Measurements from ENCODE around the gene ABAT. TPM values are rescaled to one million over a fixed set of nuclear protein-coding genes. Genes with fewer than 3 reads are reported as not detected.
A peak's percentile ranks its signal among the peaks of the same experiment; 100 is the strongest.

ABAT gene
- total RNA-seq, 6 experiments from 2014 or later, result 160 to 378 (median 305) TPM

DNA sequence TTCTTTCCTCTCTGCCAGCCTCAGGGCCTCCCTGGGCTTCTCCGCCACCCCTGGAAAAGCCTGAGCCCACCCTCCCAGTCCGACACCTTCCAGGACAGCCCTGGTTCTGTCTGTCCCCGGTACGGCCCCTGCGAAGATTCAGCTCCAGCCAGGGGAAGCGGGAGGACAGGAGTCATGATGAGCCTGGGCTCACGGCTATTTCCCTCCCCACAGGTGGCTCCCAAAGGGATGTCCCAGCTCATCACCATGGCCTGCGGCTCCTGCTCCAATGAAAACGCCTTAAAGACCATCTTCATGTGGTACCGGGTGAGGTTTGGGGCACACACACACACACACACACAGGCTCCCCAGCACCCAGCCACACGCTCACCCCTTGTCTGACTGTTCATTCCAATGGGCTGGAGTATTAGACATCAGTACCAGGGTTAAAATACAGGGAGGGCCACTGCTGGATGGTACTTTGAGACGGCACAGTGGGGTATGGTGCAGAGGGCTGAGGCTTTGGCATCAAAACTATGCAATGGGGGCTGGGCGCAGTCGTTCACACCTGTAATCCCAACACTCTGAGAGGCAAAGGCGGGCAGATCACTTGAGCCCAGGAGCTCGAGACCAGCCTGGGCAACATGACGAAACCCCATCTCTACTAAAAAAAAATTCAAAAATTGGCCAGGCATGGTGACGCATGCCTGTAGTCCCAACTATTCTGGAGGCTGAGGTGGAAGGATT, 90.3 kb downstream of the ABAT start:
- ATAC-seq (no peak), DNase-seq (no peak)
- no peak overlapping the region for H3K4me3 ChIP-seq
- intact Hi-C loops (cut with DNase I), result no loop called here
- TF ChIP-seq POLR2A (IDR thresholded peaks at IDR 0.05), result no peak
- TF ChIP-seq, protein P1, sequence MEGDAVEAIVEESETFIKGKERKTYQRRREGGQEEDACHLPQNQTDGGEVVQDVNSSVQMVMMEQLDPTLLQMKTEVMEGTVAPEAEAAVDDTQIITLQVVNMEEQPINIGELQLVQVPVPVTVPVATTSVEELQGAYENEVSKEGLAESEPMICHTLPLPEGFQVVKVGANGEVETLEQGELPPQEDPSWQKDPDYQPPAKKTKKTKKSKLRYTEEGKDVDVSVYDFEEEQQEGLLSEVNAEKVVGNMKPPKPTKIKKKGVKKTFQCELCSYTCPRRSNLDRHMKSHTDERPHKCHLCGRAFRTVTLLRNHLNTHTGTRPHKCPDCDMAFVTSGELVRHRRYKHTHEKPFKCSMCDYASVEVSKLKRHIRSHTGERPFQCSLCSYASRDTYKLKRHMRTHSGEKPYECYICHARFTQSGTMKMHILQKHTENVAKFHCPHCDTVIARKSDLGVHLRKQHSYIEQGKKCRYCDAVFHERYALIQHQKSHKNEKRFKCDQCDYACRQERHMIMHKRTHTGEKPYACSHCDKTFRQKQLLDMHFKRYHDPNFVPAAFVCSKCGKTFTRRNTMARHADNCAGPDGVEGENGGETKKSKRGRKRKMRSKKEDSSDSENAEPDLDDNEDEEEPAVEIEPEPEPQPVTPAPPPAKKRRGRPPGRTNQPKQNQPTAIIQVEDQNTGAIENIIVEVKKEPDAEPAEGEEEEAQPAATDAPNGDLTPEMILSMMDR (IDR thresholded peaks at IDR 0.05), result no peak
- H3K4me1 ChIP-seq, result no peaks in the 10 kb centered on the region
- no peaks in the 10 kb centered on the region for H3K27me3 ChIP-seq
- WGBS (ENCODE audit: insufficient coverage, low coverage, low lambda C conversion rate, missing lambda C conversion rate), result 100% methylated on average over 5 of the region's 18 CpGs
- H3K9me3 ChIP-seq, result no peaks in the 10 kb centered on the region
- H3K36me3 ChIP-seq, result peaks cover 0 to 69% (median 25%) of the 10 kb centered on the region in 4 donors
- no peak overlapping the region for H3K27ac ChIP-seq

DNA sequence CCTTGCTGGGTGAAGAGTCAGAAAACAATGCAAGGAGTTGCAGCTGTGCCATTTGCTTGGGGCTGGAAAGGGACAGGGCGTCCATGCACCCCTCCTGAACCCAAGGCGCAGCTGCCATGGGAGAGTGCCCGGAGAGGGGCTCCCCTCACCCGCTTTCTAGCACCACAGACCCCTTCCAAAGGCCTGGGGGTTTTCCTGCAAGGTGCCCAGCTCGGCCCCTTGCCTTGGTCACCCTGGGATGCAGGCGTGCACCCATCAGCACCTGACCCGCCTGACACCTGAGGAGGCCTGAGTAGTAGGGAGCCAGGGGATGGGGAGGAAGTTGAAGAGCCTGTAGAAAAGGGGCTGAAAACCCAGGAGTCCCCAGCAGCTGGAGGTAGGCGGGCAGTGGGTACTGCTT, 92.8 kb downstream of the ABAT start:
- 100% methylated on average over 2 of the region's 8 CpGs for WGBS (ENCODE audit: insufficient coverage, low coverage, low lambda C conversion rate, missing lambda C conversion rate)
- intact Hi-C loops (cut with DNase I), result no loop called here
- H3K27ac ChIP-seq, result no peak overlapping the region

DNA sequence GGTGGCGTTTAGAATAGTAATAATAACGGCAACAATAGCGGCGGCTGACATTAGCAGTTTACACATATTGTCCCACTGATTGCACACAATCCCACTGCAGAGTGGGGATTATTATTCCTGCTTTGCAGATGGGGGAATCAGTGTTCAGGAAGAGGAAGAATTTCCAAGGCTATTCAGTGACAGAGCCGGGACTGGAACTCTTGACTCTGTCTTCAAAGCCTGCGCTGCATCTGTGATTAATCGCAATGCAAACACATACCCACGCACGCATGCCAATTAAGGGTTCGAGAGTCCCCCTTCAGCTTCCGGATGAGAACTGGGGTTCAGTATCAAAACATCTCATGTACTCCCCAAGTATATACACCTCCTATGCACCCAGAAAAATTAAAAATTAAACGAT, 93.9 kb downstream of the ABAT start:
- Histone ChIP-seq H3K4me3 (no peak overlapping the region), H3K36me3 (peaks cover 0 to 80% (median 36%) of the 10 kb centered on the region in 4 donors), H3K4me1 (no peaks in the 10 kb centered on the region), H3K27me3 (no peaks in the 10 kb centered on the region), H3K27ac (no peak overlapping the region), H3K9me3 (no peaks in the 10 kb centered on the region)
- no peak for ATAC-seq
- no peak for DNase-seq
- TF ChIP-seq, protein P1 (IDR thresholded peaks at IDR 0.05), result no peak
- no peak for TF ChIP-seq POLR2A (IDR thresholded peaks at IDR 0.05)
- 95% methylated on average over 11 of the region's 12 CpGs for WGBS (ENCODE audit: insufficient coverage, low coverage, low lambda C conversion rate, missing lambda C conversion rate)
- intact Hi-C loops (cut with DNase I), result no loop called here

More for the DNA sequence above, 92.8 kb downstream of the ABAT start:
- H3K4me3 ChIP-seq, result no peak overlapping the region
- H3K27me3 ChIP-seq, result no peaks in the 10 kb centered on the region
- TF ChIP-seq, protein P1 (IDR thresholded peaks at IDR 0.05), result no peak
- no peak for TF ChIP-seq POLR2A (IDR thresholded peaks at IDR 0.05)
- DNase-seq, result no peak
- no peaks in the 10 kb centered on the region for H3K4me1 ChIP-seq
- peak in 1 of 4 donors; percentile 7 for ATAC-seq
- peaks cover 0 to 73% (median 32%) of the 10 kb centered on the region in 4 donors for H3K36me3 ChIP-seq
- H3K9me3 ChIP-seq, result no peaks in the 10 kb centered on the region

DNA sequence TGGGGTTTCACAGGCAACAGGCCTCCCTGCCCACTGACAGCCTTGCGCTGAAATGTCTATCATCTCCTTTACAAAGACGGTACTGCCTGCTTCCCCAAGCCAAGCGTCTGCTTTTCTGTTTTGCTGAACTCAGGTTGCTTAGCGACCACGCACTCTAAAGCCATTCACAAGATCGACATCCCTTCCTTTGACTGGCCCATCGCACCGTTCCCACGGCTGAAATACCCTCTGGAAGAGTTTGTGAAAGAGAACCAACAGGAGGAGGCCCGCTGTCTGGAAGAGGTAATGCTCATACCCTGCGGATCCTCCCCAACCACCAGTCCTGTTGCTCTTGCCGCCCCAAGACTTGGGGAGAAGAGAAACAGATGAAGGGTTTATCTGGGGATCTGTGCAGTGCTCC, 94.3 kb downstream of the ABAT start:
- no peak overlapping the region for H3K4me3 ChIP-seq
- no peaks in the 10 kb centered on the region for H3K4me1 ChIP-seq
- TF ChIP-seq, protein P1 (IDR thresholded peaks at IDR 0.05), result no peak
- TF ChIP-seq POLR2A (IDR thresholded peaks at IDR 0.05), result no peak
- 92% methylated on average over 12 of the region's 12 CpGs for WGBS (ENCODE audit: insufficient coverage, low coverage, low lambda C conversion rate, missing lambda C conversion rate)
- intact Hi-C loops (cut with DNase I), result no loop called here
- no peaks in the 10 kb centered on the region for H3K9me3 ChIP-seq
- peaks cover 0 to 84% (median 36%) of the 10 kb centered on the region in 4 donors for H3K36me3 ChIP-seq
- H3K27me3 ChIP-seq, result no peaks in the 10 kb centered on the region
- no peak overlapping the region for H3K27ac ChIP-seq
- ATAC-seq (no peak), DNase-seq (no peak)

All from right lobe of liver (tissue), 6 donors.